ENCODE measurements around the gene CSRP1. TPM values are rescaled to one million over a fixed set of nuclear protein-coding genes. Genes with fewer than 3 reads are reported as not detected.

The CSRP1 gene
- total RNA-seq, 2 experiments from 2014 or later, result 48.4 to 51.8 TPM

GRCh38 chr1:201489643-201490261 is 17.2 kb downstream of the CSRP1 start:
- CTCF ChIA-PET, result interaction anchor here (3.8 to 6.7 kb wide), 2 partner anchors 8 to 23 kb away, joined by 26 to 63 read pairs; no protein-coding TSS in a partner anchor

GRCh38 chr1:201488830-201489589 is 17.9 kb downstream of the CSRP1 start:
- CTCF ChIA-PET, result interaction anchor here (6.7 kb wide), 1 partner anchor 23 kb away, joined by 63 read pairs; no protein-coding TSS in a partner anchor
- POLR2A ChIA-PET, result no interaction called here
- intact Hi-C loops (cut with micrococcal nuclease), result no loop called here
- no peaks in the 10 kb centered on the region for H3K27me3 Mint-ChIP-seq
- no peaks in the 10 kb centered on the region for H3K4me1 Mint-ChIP-seq (ENCODE audit: low read depth)
- no peak overlapping the region for H3K4me3 Mint-ChIP-seq
- peaks cover 12% of the 10 kb centered on the region for H3K36me3 Mint-ChIP-seq
- no peak for DNase-seq
- H3K9me3 Mint-ChIP-seq, result no peaks in the 10 kb centered on the region
- no peak overlapping the region for H3K27ac Mint-ChIP-seq

More at GRCh38 chr1:201489643-201490261, 17.2 kb downstream of the CSRP1 start:
- Mint-ChIP-seq H3K4me1 (ENCODE audit: low read depth) (no peaks in the 10 kb centered on the region), H3K27me3 (no peaks in the 10 kb centered on the region), H3K9me3 (no peaks in the 10 kb centered on the region), H3K36me3 (peaks cover 16% of the 10 kb centered on the region), H3K27ac (no peak overlapping the region), H3K4me3 (no peak overlapping the region)
- POLR2A ChIA-PET, result no interaction called here
- intact Hi-C loops (cut with micrococcal nuclease), result no loop called here
- no peak for DNase-seq

GRCh38 chr1:201487742-201488141 is 19.2 kb downstream of the CSRP1 start:
- H3K4me1 Mint-ChIP-seq (ENCODE audit: low read depth), result peaks cover 2% of the 10 kb centered on the region
- no peaks in the 10 kb centered on the region for H3K27me3 Mint-ChIP-seq
- H3K4me3 Mint-ChIP-seq, result no peak overlapping the region
- POLR2A ChIA-PET, result no interaction called here
- peaks cover 9% of the 10 kb centered on the region for H3K36me3 Mint-ChIP-seq
- CTCF ChIA-PET, result interaction anchor here (2.0 to 6.7 kb wide), 2 partner anchors 25 to 52 kb away, joined by 7 to 63 read pairs; no protein-coding TSS in a partner anchor
- H3K9me3 Mint-ChIP-seq, result no peaks in the 10 kb centered on the region
- no peak for DNase-seq
- no peak overlapping the region for H3K27ac Mint-ChIP-seq
- intact Hi-C loops (cut with micrococcal nuclease), result no loop called here

GRCh38 chr1:201486187-201486586 is 20.7 kb downstream of the CSRP1 start:
- Mint-ChIP-seq H3K9me3 (no peaks in the 10 kb centered on the region), H3K27ac (no peak overlapping the region), H3K27me3 (peaks cover 4% of the 10 kb centered on the region), H3K36me3 (peaks cover 9% of the 10 kb centered on the region), H3K4me3 (no peak overlapping the region), H3K4me1 (ENCODE audit: low read depth) (peaks cover 15% of the 10 kb centered on the region)
- no peak for DNase-seq
- ChIA-PET POLR2A (no interaction called here), CTCF (interaction anchor here (1.8 to 6.7 kb wide), 3 partner anchors 26 to 50 kb away, joined by 7 to 63 read pairs (median 7); no protein-coding TSS in a partner anchor)
- intact Hi-C loops (cut with micrococcal nuclease), result no loop called here

GRCh38 chr1:201485184-201485774 is 21.6 kb downstream of the CSRP1 start:
- peaks cover 10% of the 10 kb centered on the region for H3K27me3 Mint-ChIP-seq
- no peaks in the 10 kb centered on the region for H3K9me3 Mint-ChIP-seq
- peaks cover 9% of the 10 kb centered on the region for H3K36me3 Mint-ChIP-seq
- intact Hi-C loops (cut with micrococcal nuclease), result no loop called here
- H3K4me1 Mint-ChIP-seq (ENCODE audit: low read depth), result peaks cover 20% of the 10 kb centered on the region
- ChIA-PET CTCF (interaction anchor here (6.7 kb wide), 1 partner anchor 27 kb away, joined by 63 read pairs; no protein-coding TSS in a partner anchor), POLR2A (no interaction called here)
- no peak overlapping the region for H3K27ac Mint-ChIP-seq
- no peak for DNase-seq
- no peak overlapping the region for H3K4me3 Mint-ChIP-seq

GRCh38 chr1:201483373-201483949 is 23.5 kb downstream of the CSRP1 start:
- no peak for DNase-seq
- intact Hi-C loops (cut with micrococcal nuclease), result no loop called here
- POLR2A ChIA-PET, result interaction anchor here (3.4 kb wide), 1 partner anchor 25 kb away, joined by 10 read pairs; no protein-coding TSS in a partner anchor

GRCh38 chr1:201482755-201483154 is 24.2 kb downstream of the CSRP1 start:
- H3K4me3 Mint-ChIP-seq, result no peak overlapping the region
- peaks cover 22% of the 10 kb centered on the region for H3K4me1 Mint-ChIP-seq (ENCODE audit: low read depth)
- ChIA-PET POLR2A (interaction anchor here (3.4 kb wide), 1 partner anchor 26 kb away, joined by 10 read pairs; no protein-coding TSS in a partner anchor), CTCF (interaction anchor here (0.6 to 6.7 kb wide), 19 partner anchors 9 to 361 kb away, joined by 3 to 291 read pairs (median 9); partner anchors contain the start of genes CSRP1 and PHLDA3)
- H3K27ac Mint-ChIP-seq, result no peak overlapping the region
- H3K27me3 Mint-ChIP-seq, result peaks cover 10% of the 10 kb centered on the region
- intact Hi-C loops (cut with micrococcal nuclease), result loop anchor here (1.0 kb wide), 1 partner anchor 31 kb away; no protein-coding TSS in a partner anchor
- DNase-seq, result no peak
- no peaks in the 10 kb centered on the region for H3K9me3 Mint-ChIP-seq
- peaks cover 3% of the 10 kb centered on the region for H3K36me3 Mint-ChIP-seq

More at GRCh38 chr1:201483373-201483949, 23.5 kb downstream of the CSRP1 start:
- Mint-ChIP-seq H3K4me3 (no peak overlapping the region), H3K36me3 (peaks cover 7% of the 10 kb centered on the region), H3K9me3 (no peaks in the 10 kb centered on the region), H3K27me3 (peaks cover 10% of the 10 kb centered on the region), H3K27ac (no peak overlapping the region), H3K4me1 (ENCODE audit: low read depth) (peaks cover 22% of the 10 kb centered on the region)
- CTCF ChIA-PET, result interaction anchor here (0.6 to 6.7 kb wide), 11 partner anchors 8 to 360 kb away, joined by 4 to 291 read pairs (median 26); partner anchors contain the start of genes CSRP1 and PHLDA3

- ChIA-PET POLR2A (interaction anchor here (0.9 to 3.4 kb wide), 3 partner anchors 13 to 34 kb away, joined by 4 to 10 read pairs (median 4); partner anchors contain the start of gene PHLDA3), CTCF (interaction anchor here (0.6 to 6.7 kb wide), 27 partner anchors 10 to 1300 kb away, joined by 3 to 291 read pairs (median 9); partner anchors contain the start of genes CSRP1 and PHLDA3)
- intact Hi-C loops (cut with micrococcal nuclease), result loop anchor here (1.0 to 2.0 kb wide), 2 partner anchors 31 to 45 kb away; no protein-coding TSS in a partner anchor
- peaks cover 3% of the 10 kb centered on the region for H3K36me3 Mint-ChIP-seq
- H3K27me3 Mint-ChIP-seq, result peaks cover 10% of the 10 kb centered on the region
- peaks cover 22% of the 10 kb centered on the region for H3K4me1 Mint-ChIP-seq (ENCODE audit: low read depth)
- H3K4me3 Mint-ChIP-seq, result peak overlapping the region; percentile 35
- H3K9me3 Mint-ChIP-seq, result no peaks in the 10 kb centered on the region
- DNase-seq, result peak; percentile 87
- H3K27ac Mint-ChIP-seq, result no peak overlapping the region
Observed at GRCh38 chr1:201481761-201482493, 25.0 kb downstream of the CSRP1 start.

GRCh38 chr1:201481004-201481380 is 25.9 kb downstream of the CSRP1 start:
- no peak for DNase-seq
- ChIA-PET POLR2A (interaction anchor here (0.8 to 3.4 kb wide), 4 partner anchors 12 to 33 kb away, joined by 3 to 10 read pairs (median 4); partner anchors contain the start of gene PHLDA3), CTCF (interaction anchor here (0.8 to 6.7 kb wide), 21 partner anchors 11 to 356 kb away, joined by 3 to 291 read pairs (median 10); partner anchors contain the start of genes CSRP1, IPO9 and PHLDA3)
- peaks cover 2% of the 10 kb centered on the region for H3K36me3 Mint-ChIP-seq
- H3K4me3 Mint-ChIP-seq, result peak overlapping the region; percentile 49
- no peaks in the 10 kb centered on the region for H3K9me3 Mint-ChIP-seq
- H3K27ac Mint-ChIP-seq, result no peak overlapping the region
- intact Hi-C loops (cut with micrococcal nuclease), result loop anchor here (2.0 kb wide), 1 partner anchor 44 kb away; no protein-coding TSS in a partner anchor
- peaks cover 14% of the 10 kb centered on the region for H3K27me3 Mint-ChIP-seq
- peaks cover 22% of the 10 kb centered on the region for H3K4me1 Mint-ChIP-seq (ENCODE audit: low read depth)

GRCh38 chr1:201480231-201481003 is 26.5 kb downstream of the CSRP1 start:
- Mint-ChIP-seq H3K36me3 (peaks cover 2% of the 10 kb centered on the region), H3K4me1 (ENCODE audit: low read depth) (peaks cover 22% of the 10 kb centered on the region), H3K4me3 (peak overlapping the region; percentile 49), H3K27me3 (peaks cover 14% of the 10 kb centered on the region), H3K27ac (no peak overlapping the region), H3K9me3 (no peaks in the 10 kb centered on the region)
- DNase-seq, result peak; percentile 74
- ChIA-PET CTCF (interaction anchor here (0.8 to 6.7 kb wide), 17 partner anchors 11 to 357 kb away, joined by 3 to 291 read pairs (median 10); partner anchors contain the start of genes CSRP1, IPO9 and PHLDA3), POLR2A (interaction anchor here (0.8 to 3.4 kb wide), 3 partner anchors 28 to 33 kb away, joined by 3 to 10 read pairs (median 3); no protein-coding TSS in a partner anchor)
- intact Hi-C loops (cut with micrococcal nuclease), result loop anchor here (1.0 to 2.0 kb wide), 3 partner anchors 27 to 44 kb away; partner anchors contain the start of gene CSRP1
